ENCODE measurements around the gene ZFAND6.
A peak's percentile ranks its signal among the peaks of the same experiment; 100 is the strongest.
"Not testable (repeated sequence)": the region's sequence is repeated elsewhere in the genome, so short reads cannot be mapped to it uniquely, and the experiment has no call there.

ZFAND6 gene

DNA sequence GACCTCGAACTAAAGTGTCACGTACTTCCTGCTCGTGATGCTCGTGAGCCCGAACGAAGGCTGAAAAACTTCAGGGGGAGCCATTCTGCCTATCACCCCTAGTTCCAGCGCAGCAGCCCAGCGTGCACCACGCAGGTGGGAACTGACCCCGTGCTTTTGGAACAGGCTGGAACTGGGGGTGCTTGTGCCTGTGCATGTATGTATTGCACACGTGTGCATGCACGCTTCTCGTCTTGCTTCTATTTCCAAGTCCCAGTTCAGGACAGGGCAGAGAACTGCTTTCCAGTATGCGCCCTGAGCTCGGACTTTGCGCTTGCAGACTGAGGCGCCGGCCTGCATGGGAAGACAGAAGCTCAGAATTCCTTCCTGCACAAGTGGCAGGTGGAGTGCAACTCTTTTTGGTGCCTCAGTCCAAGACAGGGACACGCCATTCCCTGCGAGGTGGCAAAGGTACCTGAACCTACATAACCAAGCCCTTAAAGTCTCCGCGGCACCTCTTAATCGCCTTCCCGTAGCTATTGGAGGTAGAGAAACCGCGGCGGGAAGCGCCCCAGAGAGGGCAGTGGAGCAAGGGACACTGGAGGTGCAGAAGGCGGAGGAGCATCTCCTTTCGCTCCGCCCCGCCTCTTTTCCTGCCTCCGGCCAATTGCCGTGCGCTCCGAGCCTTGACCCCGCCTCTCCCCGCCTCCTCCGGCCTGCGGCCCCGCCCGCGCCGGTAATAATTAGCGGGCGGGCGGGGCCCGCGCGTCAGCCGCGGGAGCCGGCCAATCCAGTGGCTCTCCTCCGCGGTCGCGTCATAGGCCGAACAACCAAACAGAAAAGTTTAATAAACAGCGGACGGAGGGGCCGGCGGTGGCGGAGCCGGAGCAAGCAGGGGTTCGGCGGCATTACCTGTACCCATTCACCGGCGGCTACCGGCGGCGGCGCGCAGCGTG, at the start of gene ZFAND6:
Gene ZFAND6, plus strand, starts transcription at position 826 of the 935 bp plus-strand sequence. CDS start 60,669 bp downstream, outside the sequence.
- DNase-seq (ENCODE audit: low read depth in 2 of 2, low spot score in 1 of 2): peak; percentile 86 to 88

DNA sequence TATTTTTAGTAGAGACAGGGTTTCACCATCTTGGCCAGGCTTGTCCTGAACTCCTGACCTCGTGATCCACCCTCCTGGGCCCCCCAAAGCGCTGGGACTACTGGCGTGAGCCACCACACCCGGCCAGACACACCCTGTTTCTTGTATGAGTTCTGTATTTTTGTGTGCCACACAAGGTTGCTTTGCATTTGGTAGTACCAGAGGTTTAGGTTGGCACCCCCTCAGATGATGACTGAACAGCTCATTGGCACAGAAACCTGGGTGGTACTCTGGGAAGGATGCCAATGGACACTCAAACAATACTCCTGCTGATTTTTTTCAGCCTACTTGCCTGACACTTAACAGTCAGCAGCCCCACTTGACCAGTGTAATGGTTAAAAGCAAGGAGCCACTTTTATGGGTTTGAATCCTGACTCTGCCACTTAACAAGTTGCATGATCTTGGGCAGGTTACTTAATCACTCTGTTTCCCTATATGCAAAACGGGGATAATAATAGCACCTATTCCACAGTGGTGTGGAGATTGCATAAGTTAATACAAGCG, 49.3 kb upstream of the ZFAND6 start:
- no peak for DNase-seq (ENCODE audit: low read depth in 2 of 2, low spot score in 1 of 2)

DNA sequence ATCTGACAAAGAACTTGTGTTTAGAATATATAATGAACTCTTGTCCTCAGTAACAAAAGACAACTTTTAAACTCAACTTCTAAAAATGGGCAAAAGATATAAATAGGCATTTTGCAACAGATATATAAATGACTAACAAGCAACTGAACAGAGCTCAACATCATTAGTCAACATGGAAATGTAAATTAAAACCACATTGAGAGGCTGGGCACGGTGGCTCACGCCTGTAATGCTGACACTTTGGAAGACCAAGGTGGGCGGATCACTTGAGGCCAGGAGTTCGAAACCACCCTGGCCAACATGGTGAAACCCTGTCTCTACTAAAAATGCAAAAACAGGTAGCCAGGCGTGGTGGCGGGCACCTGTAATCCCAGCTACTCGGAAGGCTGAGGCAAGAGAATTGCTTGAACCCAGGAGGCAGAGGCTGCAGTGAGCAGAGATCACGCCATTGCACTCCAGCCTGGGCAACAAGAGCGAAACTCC, 48.4 kb upstream of the ZFAND6 start:
- DNase-seq (ENCODE audit: low read depth in 2 of 2, low spot score in 1 of 2): not testable (repeated sequence)

DNA sequence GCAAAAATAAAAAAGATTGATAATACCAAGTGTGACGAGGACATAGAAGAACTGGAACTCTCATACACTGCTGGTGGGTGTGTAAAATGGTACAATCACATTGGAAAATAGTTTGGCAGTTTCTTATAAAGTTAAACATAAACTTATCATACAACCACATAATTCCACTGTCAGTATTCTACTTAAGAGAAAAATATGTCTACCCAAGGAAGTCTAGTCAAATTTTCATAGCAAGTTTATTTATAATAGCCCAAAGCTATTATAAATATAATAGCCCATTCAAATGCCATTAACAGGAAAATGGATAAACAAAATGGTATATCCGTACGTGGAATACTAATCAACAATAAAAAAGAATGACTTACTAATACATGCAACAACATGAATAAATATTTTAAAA, 47.9 kb upstream of the ZFAND6 start:
- DNase-seq (ENCODE audit: low read depth in 2 of 2, low spot score in 1 of 2): no peak

DNA sequence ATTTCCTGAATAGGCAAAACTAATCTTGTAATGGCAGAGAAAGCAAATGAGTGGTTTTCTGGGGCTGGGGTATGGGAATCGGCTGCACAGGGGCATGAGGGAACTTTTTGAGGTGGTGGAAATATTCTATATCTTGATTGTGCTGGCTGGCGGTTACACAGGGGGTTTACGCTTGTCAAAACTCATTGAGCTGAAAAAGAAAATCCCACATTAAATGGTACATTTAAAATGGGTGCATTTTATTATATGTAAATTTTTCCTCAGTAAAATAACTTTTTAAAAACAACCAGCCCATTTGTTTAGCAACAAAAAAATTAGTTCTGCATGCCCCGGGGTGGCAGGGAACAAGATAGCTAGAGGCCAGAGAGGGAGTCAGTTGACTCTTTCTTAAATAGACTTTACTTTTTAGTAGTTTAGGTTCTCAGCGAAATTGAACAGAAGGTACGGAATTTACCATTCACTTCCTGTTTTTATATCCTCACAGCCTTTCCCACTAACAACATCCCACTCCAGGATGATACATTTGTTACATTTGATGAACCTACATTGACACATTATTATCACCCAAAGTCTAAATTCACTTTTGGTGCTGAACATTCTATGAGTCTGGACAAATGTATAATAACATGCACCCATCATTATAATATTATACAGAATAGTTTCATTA, 47.3 kb upstream of the ZFAND6 start:
- DNase-seq (ENCODE audit: low read depth in 2 of 2, low spot score in 1 of 2): no peak

DNA sequence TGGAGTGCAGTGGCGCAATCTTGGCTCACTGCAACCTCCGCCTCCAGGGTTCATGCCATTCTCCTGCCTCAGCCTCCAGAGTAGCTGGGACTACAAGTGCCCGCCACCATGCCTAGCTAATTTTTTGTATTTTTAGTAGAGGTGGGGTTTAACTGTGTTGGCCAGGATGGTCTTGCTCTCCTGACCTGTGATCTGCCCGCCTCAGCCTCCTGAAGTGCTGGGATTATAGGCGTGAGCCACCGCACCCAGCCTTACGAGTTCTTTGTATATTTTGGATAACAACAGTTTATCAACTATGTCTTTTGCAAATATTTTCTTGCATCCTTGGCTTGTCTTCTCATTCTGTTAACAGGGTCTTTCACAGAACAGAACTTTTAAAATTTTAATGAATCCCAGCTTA, 45.3 kb upstream of the ZFAND6 start:
- DNase-seq (ENCODE audit: low read depth in 2 of 2, low spot score in 1 of 2): not testable (repeated sequence)

DNA sequence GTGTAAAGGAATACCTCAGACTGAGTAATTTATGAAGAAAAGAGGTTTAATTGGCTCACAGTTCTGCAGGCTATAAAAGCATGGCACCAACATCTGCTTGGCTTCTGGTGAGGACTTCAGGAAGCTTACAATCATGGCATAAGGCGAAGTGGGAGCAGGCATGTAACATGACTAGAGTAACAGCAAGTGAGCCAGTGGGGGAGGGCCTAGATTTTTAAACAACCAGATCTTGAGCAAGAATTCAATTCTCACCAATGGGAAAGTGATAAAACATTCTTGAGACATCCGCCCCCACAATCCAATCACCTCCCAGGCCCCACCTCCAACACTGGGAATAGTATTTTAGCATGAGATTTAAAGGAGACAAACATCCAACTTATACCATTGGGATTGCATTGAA, 44.3 kb upstream of the ZFAND6 start:
- no peak for DNase-seq (ENCODE audit: low read depth in 2 of 2, low spot score in 1 of 2)

DNA sequence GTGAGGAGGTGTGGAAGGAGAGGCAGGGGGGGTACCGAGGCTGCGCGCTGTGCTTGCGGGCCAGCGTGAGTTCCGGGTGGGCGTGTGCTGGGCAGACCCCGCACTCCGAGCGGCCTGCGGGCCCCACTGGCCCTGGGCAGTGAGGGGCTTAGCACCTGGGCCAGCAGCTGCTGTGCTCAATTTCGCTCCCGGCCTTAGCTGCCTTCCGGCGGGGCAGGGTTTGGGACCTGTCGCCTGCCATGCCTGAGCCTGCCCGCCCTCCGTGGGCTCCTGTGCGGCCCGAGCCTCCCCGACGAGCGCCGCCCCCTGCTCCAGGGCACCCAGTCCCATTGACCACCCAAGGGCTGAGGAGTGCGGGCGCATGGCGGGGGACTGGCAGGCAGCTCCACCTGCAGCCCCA, 43.0 kb upstream of the ZFAND6 start:
- not testable (repeated sequence) for DNase-seq (ENCODE audit: low read depth in 2 of 2, low spot score in 1 of 2)

DNA sequence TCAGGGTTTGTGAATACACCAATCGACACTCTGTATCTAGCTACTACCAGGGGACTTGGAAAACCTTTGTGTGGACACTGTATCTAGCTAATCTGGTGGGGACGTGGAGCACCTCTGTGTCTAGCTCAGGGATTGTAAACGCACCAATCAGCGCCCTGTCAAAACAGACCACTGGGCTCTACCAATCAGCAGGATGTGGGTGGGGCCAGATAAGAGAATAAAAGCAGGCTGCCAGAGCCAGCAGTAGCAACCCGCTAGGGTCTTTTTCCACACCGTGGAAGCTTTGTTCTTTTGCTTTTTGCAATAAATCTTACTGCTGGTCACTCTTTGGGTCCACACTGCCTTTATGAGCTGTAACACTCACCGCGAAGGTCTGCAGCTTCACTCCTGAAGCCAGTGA, 42.3 kb upstream of the ZFAND6 start:
- DNase-seq (ENCODE audit: low read depth in 2 of 2, low spot score in 1 of 2): not testable (repeated sequence)

DNA sequence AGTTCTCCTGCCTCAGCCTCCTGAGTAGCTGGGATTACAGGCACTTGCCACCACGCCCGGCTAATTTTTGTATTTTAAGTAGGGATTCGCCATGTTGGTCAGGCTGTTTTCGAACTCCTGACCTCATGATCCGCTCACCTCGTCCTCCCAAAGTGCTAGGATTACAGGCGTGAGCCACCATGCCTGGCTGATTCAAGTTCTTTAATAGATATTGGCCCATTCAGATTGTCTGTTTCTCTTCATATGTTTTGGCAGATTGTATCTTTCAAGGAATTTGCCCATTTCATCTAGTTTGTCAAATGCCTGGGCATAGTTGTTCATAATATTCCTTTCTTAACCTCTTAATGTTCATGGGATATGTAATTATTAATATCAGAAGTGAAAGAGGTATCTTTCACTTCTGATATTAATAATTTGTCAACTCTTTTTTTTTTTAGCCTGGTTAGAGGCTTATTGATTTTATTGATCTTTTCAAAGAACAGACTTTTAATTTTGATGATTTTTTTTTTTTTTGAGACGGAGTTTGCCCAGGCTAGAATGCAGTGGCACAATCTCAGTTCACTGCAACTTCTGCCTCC, 40.2 kb upstream of the ZFAND6 start:
- no peak for DNase-seq (ENCODE audit: low read depth in 2 of 2, low spot score in 1 of 2)

DNA sequence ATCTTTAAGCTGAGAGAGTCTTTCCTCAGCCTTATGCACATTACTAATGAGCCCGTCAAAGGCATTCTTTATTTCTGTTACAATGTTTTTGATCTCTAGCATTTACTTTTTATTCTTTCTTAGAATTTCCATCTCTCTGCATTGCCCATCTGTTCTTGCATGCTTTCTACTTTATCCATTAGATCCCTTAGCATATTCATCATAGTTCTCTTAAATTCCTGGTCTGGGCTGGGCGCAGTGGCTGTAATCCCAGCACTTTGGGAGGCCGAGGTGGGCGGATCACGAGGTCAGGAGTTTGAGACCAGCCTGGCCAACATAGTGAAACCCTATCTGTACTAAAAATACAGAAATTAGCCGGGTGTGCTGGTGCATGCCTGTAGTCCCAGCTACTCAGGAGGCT, 39.3 kb upstream of the ZFAND6 start:
- not testable (repeated sequence) for DNase-seq (ENCODE audit: low read depth in 2 of 2, low spot score in 1 of 2)

DNA sequence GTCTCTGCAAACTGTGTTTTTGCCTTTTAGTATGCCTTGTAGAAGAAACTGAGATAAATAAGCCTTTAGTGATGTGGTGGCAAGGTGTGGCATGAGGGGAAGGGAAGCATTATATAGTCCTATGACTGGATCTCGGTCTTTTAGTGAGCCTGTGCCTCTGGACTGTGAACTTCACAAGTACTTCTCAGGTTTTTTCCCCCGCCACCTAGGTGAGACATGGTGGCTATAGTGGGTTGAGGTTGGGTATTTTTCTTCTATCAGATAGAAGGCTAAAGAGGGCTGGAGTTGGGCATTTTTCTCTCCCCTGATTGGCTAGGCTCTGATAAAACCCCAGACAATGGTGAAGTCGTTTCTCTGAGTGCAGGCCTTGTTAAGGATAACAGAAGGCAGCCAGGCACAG, 38.7 kb upstream of the ZFAND6 start:
- DNase-seq (ENCODE audit: low read depth in 2 of 2, low spot score in 1 of 2): no peak

DNA sequence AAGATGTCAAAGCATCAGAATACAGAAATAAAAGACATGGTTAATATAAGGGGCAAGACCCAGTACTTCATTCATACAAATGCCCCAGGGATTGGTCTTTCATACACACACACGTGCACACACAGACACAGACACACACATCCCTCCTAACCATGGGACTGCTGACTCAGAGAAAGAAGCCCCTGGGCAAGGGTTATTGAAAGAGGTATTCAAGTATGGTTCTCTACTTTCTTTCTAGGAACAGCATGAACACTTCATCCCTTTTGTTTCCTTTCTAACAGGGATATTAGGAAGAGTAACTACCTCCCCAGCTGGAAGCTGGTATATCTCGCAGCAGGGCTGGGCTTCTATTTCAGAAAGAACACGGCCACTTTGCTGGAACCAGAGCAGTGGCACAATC, 33.2 kb upstream of the ZFAND6 start:
- no peak for DNase-seq (ENCODE audit: low read depth in 2 of 2, low spot score in 1 of 2)

DNA sequence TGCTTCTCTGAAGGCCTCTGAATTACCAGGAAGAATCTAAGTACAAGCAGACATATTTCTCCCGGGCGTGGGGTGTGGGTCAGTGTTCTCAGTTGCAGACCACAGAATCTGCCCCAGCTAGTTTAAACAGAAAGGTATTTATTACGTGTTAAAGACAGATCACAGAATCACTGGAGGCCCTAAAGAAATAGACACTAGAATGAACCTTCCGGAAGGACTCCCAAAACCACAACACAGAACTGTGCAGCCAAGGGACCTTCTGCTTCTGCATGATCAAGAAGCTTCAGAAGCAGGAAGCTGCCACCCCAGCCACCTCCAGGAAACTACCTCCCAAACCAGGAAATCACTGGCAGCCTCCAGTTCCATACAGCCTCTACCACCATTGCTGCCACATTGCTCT, 32.7 kb upstream of the ZFAND6 start:
- DNase-seq (ENCODE audit: low read depth in 2 of 2, low spot score in 1 of 2): no peak

DNA sequence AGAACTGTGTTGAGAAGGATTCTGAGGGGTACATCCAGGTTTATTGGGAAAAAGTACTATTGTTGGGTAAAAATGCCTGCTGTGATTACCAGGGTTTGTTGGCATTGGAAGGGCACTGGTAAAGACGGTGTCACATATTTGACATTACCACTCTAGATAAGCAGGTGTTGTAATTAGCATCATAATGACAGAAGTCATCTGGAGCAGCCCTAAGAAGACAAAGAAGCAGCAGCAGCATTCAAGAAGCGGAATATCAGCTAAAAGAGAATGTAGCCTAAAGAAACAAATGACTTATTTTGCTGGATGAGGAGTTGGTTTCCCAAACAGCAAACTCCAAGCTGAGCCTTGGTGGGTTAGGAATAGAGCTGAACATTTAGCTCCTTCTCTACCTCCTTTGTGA, 30.5 kb upstream of the ZFAND6 start:
- DNase-seq (ENCODE audit: low read depth in 2 of 2, low spot score in 1 of 2): no peak

DNA sequence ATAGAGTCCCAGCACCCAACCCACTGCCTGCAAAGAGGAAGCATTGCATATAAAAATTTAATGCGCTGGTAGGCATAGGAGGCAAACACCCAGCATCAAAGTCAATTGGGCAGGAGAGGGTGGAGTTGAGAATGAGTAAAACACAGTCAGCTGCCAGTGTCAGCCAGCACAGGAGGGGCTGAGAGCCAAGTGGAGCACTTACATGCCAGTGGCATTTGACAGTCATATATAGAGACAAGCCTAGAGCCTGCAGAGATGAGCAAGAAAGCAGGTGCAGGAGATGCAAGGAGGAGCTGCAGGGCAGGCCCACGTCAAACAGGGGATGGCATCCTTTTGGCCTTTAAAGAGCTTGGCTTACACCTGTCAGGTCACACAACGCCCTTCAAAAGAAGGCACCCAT, 27.6 kb upstream of the ZFAND6 start:
- no peak for DNase-seq (ENCODE audit: low read depth in 2 of 2, low spot score in 1 of 2)

DNA sequence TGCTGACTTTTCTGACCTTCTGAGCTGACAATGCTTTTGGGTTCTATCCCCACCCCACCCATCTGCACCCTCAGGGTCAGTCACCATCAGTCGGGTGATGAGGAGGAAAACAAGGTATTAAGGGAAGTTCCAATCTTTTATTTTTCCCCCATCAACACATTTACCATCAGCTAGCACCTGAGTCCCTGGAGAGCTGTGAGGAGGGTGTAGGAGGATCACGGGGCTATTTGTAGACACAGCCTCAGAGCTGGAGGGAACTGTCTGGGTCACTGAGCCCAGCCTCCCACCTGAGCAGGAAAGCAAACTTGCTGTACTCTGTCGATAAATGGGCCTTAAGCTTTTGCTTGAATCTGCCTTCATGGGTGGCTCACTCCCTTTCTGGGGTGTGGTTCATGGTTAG, 24.8 kb upstream of the ZFAND6 start:
- no peak for DNase-seq (ENCODE audit: low read depth in 2 of 2, low spot score in 1 of 2)

DNA sequence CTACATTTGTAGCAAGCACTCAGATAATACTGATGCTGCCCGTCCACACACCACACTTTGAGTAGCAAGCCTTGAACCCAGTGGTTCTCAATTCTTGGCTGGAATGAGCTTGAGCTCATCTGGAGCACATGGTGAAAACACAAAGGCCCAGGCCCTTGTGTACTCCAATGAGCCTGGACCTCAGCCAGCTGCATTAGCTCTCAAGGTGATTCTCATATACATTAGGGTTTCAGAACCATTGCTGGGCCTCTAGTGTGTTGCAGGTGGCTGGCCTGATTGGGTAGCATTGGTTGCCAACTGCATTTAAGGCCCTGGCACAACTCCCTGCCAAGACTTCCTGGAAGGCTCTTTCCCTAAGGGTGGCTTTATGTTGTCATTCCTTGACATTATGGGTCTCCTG, 23.4 kb upstream of the ZFAND6 start:
- no peak for DNase-seq (ENCODE audit: low read depth in 2 of 2, low spot score in 1 of 2)

DNA sequence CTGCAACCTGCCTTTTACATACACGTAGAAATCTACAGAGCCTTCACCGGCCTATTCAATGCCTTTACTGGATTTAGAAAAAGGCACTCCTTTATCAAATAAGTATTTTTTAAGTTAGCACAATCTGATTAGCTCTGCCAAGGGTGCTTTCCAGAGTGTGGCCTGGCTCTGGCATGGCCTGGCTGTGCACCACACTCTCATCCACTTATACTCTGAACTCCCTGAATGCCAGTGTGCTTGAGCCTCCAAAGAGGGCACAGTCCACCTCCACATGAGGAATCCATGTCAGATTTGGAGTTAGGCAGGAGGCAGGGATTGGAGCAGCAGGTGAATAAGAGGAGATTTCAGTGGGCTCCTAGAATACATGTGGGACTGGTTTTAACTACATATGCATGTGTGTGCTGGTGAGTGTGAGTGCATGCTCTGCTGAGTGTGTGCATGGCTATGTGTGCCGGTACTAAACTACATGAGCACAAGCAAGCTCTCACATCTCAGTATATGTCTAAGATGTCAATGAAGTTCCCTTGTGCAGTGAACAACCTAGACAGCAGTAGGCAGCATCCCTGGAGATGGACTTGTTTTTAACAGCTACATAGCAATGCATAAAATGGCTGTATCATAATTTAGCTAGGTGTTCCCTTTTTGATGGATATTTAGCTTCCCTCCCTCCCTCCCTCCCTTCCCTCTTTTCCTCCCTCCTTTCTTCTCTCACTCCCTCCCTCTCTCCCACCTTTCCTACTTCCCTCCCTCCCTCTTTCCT, 17.8 kb upstream of the ZFAND6 start:
- DNase-seq (ENCODE audit: low read depth in 2 of 2, low spot score in 1 of 2): no peak

DNA sequence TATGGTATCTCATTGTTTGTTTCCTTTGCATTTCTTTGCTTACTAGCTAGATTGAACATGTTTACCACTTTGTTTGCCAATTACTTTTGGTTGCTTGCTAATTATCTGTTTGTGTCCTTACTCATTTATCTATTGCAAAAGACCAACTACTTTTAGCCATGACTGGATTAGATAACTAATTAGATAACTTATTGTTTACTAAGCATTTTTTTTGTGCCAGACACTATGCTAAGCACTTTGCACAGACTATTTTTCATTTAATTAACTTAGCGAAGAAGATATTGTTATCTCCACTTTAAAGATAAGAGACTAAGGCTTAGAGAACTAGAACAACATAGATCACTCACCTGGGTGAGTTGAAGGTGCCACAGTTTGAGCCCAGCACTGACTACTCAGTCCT, 16.9 kb upstream of the ZFAND6 start:
- no peak for DNase-seq (ENCODE audit: low read depth in 2 of 2, low spot score in 1 of 2)

DNA sequence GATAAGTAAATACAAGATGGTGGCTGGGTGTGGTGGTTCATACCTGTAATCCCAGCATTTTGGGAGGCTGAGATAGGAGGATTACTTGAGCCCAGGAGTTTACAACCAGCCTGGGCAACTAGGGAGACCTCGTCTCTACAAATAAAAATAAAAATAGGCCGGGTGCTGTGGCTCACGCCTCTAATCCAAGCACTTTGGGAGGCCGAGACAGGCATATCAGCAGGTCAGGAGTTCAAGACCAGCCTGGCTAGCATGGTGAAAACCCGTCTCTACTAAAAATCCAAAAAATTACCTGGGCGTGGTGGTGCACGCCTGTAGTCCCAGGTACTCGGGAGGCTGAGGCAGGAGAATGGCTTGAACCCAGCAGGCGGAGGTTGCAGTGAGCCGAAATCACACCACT, 14.3 kb upstream of the ZFAND6 start:
- not testable (repeated sequence) for DNase-seq (ENCODE audit: low read depth in 2 of 2, low spot score in 1 of 2)
